ENCODE measurements around the gene FGF11. TPM values are rescaled to one million over a fixed set of nuclear protein-coding genes. Genes with fewer than 3 reads are reported as not detected.

The FGF11 gene
- total RNA-seq, 1 donor from 2014 or later, result 22.4 TPM

DNA sequence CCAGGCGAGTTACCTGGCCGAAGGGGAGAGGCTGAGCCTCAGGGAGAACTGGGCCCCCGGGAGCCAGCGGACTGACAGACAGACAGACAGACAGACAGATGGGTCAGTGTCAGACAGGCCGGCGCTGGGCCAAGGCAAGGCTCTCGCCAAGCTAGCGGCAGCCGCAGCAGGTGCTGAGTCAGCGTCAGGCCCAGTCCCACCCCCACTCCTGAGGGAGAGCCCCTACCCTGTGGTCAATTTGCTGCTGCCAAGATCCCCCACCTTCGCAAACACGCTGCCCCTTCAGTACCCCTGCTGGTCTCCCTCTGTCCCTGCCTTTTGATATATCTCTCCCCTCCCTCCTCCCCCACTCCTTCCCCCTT is 1.5 kb downstream of the FGF11 start:
- Histone ChIP-seq H3K4me1 (ENCODE audit: insufficient read depth, low read length) (peaks cover 37% of the 10 kb centered on the region), H3K36me3 (ENCODE audit: insufficient read depth, low read length) (no peaks in the 10 kb centered on the region), H3K9me3 (ENCODE audit: insufficient read depth, low read depth, low read length) (no peaks in the 10 kb centered on the region), H3K27me3 (ENCODE audit: insufficient read depth, low read length) (peaks cover 32% of the 10 kb centered on the region), H3K4me2 (ENCODE audit: low read length) (peak overlapping the region; percentile 82), H3K9ac (ENCODE audit: low read length) (peak overlapping the region; percentile 17), H2AFZ (ENCODE audit: low read depth, low read length) (peak overlapping the region; percentile 72), H3K4me3 (ENCODE audit: insufficient read depth, low read depth, low read length) (peak overlapping the region; percentile 51), H3K79me2 (ENCODE audit: insufficient read depth, low read length) (no peaks in the 10 kb centered on the region), H3K27ac (ENCODE audit: low read depth, low read length) (no peak overlapping the region), H4K20me1 (ENCODE audit: insufficient read depth, low read length) (peaks cover 13% of the 10 kb centered on the region)
- H3K4me3 Mint-ChIP-seq (ENCODE audit: unreplicated experiment), result peak overlapping the region; percentile 89
- peaks cover 2% of the 10 kb centered on the region for H3K27me3 Mint-ChIP-seq (ENCODE audit: low read depth, unreplicated experiment)
- H3K4me1 Mint-ChIP-seq (ENCODE audit: low read depth, unreplicated experiment), result peaks cover 21% of the 10 kb centered on the region
- DNase-seq (ENCODE audit: low read depth) (peak; percentile 45), FAIRE-seq (no peak)
- H3K27ac Mint-ChIP-seq (ENCODE audit: unreplicated experiment), result peak overlapping the region; percentile 85
- peaks cover 17% of the 10 kb centered on the region for H3K36me3 Mint-ChIP-seq (ENCODE audit: low read depth, unreplicated experiment)
- no peaks in the 10 kb centered on the region for H3K9me3 Mint-ChIP-seq (ENCODE audit: unreplicated experiment)
- no peak for TF ChIP-seq EZH2 (IDR thresholded peaks at IDR 0.05; ENCODE audit: insufficient read depth, low read length)
- TF ChIP-seq, protein P1, sequence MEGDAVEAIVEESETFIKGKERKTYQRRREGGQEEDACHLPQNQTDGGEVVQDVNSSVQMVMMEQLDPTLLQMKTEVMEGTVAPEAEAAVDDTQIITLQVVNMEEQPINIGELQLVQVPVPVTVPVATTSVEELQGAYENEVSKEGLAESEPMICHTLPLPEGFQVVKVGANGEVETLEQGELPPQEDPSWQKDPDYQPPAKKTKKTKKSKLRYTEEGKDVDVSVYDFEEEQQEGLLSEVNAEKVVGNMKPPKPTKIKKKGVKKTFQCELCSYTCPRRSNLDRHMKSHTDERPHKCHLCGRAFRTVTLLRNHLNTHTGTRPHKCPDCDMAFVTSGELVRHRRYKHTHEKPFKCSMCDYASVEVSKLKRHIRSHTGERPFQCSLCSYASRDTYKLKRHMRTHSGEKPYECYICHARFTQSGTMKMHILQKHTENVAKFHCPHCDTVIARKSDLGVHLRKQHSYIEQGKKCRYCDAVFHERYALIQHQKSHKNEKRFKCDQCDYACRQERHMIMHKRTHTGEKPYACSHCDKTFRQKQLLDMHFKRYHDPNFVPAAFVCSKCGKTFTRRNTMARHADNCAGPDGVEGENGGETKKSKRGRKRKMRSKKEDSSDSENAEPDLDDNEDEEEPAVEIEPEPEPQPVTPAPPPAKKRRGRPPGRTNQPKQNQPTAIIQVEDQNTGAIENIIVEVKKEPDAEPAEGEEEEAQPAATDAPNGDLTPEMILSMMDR (IDR thresholded peaks at IDR 0.05; ENCODE audit: insufficient read depth, low read depth, low read length), result no peak

DNA sequence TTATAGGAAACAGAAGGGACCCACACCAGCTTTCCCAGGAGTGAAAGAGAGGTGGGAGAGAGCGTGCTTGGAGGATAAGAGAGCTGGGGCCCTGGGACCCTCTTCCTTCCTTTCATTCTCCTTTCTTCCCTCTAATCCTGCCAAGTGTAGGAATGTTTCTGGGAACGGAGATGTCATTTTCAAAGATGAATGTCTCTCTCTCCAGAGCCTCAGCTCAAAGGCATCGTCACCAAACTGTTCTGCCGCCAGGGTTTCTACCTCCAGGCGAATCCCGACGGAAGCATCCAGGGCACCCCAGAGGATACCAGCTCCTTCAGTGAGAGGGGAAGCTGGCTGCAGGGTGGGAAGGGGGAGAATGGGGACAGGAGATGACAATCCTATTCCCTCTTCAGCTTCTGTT is 2.0 kb downstream of the FGF11 start:
- Histone ChIP-seq H3K27me3 (ENCODE audit: insufficient read depth, low read length) (peaks cover 37% of the 10 kb centered on the region), H3K4me2 (ENCODE audit: low read length) (no peak overlapping the region), H3K27ac (ENCODE audit: low read depth, low read length) (no peak overlapping the region), H3K9ac (ENCODE audit: low read length) (no peak overlapping the region), H3K9me3 (ENCODE audit: insufficient read depth, low read depth, low read length) (no peaks in the 10 kb centered on the region), H3K4me3 (ENCODE audit: insufficient read depth, low read depth, low read length) (no peak overlapping the region), H3K79me2 (ENCODE audit: insufficient read depth, low read length) (no peaks in the 10 kb centered on the region), H2AFZ (ENCODE audit: low read depth, low read length) (no peak overlapping the region), H3K36me3 (ENCODE audit: insufficient read depth, low read length) (no peaks in the 10 kb centered on the region), H4K20me1 (ENCODE audit: insufficient read depth, low read length) (peaks cover 13% of the 10 kb centered on the region), H3K4me1 (ENCODE audit: insufficient read depth, low read length) (peaks cover 34% of the 10 kb centered on the region)
- peak overlapping the region; percentile 78 for H3K27ac Mint-ChIP-seq (ENCODE audit: unreplicated experiment)
- TF ChIP-seq EZH2 (IDR thresholded peaks at IDR 0.05; ENCODE audit: insufficient read depth, low read length), result no peak
- TF ChIP-seq, protein P1 (IDR thresholded peaks at IDR 0.05; ENCODE audit: insufficient read depth, low read depth, low read length), result no peak
- peaks cover 17% of the 10 kb centered on the region for H3K36me3 Mint-ChIP-seq (ENCODE audit: low read depth, unreplicated experiment)
- H3K27me3 Mint-ChIP-seq (ENCODE audit: low read depth, unreplicated experiment), result peaks cover 2% of the 10 kb centered on the region
- no peak for FAIRE-seq
- H3K4me3 Mint-ChIP-seq (ENCODE audit: unreplicated experiment), result peak overlapping the region; percentile 89
- DNase-seq (ENCODE audit: low read depth), result no peak
- no peaks in the 10 kb centered on the region for H3K9me3 Mint-ChIP-seq (ENCODE audit: unreplicated experiment)
- H3K4me1 Mint-ChIP-seq (ENCODE audit: low read depth, unreplicated experiment), result peaks cover 21% of the 10 kb centered on the region

DNA sequence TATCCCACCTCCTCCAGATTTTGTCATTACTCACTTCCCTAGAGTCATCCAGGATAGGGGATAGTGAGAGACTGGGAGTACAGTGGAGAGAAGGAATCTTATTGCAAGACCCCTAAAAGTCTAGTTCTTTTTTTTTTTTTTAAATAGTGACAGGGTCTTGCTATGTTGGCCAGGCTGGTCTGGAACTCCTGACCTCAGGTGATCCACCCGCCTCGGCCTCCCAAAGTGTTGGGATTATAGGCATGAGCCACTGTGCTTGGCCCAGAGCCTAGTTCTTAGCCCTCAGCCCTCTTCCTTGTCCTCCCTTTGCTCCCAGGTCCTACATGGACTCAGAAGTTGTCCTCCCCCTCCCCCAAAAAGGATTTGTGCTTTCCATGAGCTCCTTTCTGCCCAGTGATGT is 2.8 kb downstream of the FGF11 start:
- no peak overlapping the region for H3K9ac ChIP-seq (ENCODE audit: low read length)
- peaks cover 40% of the 10 kb centered on the region for H3K27me3 ChIP-seq (ENCODE audit: insufficient read depth, low read length)
- TF ChIP-seq, protein P1 (IDR thresholded peaks at IDR 0.05; ENCODE audit: insufficient read depth, low read depth, low read length), result no peak
- TF ChIP-seq EZH2 (IDR thresholded peaks at IDR 0.05; ENCODE audit: insufficient read depth, low read length), result no peak
- peak overlapping the region; percentile 77 for H3K4me3 Mint-ChIP-seq (ENCODE audit: unreplicated experiment)
- peaks cover 21% of the 10 kb centered on the region for H3K4me1 Mint-ChIP-seq (ENCODE audit: low read depth, unreplicated experiment)
- no peak overlapping the region for H3K27ac Mint-ChIP-seq (ENCODE audit: unreplicated experiment)
- no peak overlapping the region for H3K27ac ChIP-seq (ENCODE audit: low read depth, low read length)
- no peaks in the 10 kb centered on the region for H3K79me2 ChIP-seq (ENCODE audit: insufficient read depth, low read length)
- H2AFZ ChIP-seq (ENCODE audit: low read depth, low read length), result no peak overlapping the region
- peaks cover 33% of the 10 kb centered on the region for H3K4me1 ChIP-seq (ENCODE audit: insufficient read depth, low read length)
- DNase-seq (ENCODE audit: low read depth), result no peak
- H3K4me3 ChIP-seq (ENCODE audit: insufficient read depth, low read depth, low read length), result no peak overlapping the region
- no peaks in the 10 kb centered on the region for H3K36me3 ChIP-seq (ENCODE audit: insufficient read depth, low read length)
- H3K36me3 Mint-ChIP-seq (ENCODE audit: low read depth, unreplicated experiment), result peaks cover 20% of the 10 kb centered on the region
- H4K20me1 ChIP-seq (ENCODE audit: insufficient read depth, low read length), result peaks cover 13% of the 10 kb centered on the region
- peaks cover 5% of the 10 kb centered on the region for H3K27me3 Mint-ChIP-seq (ENCODE audit: low read depth, unreplicated experiment)
- peaks cover under 1% of the 10 kb centered on the region for H3K9me3 Mint-ChIP-seq (ENCODE audit: unreplicated experiment)
- no peaks in the 10 kb centered on the region for H3K9me3 ChIP-seq (ENCODE audit: insufficient read depth, low read depth, low read length)
- no peak for FAIRE-seq
- H3K4me2 ChIP-seq (ENCODE audit: low read length), result no peak overlapping the region
